ENCODE data around the gene CREB3L1.
A peak's percentile ranks its signal among the peaks of the same experiment; 100 is the strongest.

Gene CREB3L1

DNA sequence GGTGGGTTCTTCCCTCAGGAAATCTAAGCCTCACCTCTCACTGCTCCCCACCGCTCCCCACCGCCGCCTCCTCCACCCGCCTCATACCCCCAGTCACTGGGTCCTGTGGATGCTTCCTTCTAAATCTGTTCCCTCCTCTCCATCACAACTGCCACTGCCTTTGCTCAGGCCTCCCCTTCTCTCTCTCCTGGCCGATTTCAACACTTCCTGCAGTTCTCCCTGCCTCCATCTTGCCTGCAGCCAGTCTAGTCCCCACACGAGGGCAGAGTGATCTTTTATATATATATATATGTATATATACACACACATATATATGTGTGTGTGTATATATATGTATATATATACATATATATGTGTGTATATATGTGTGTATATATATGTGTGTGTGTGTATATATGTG lies 27.8 kb downstream of the CREB3L1 start:
- no peak overlapping the region for H3K4me3 ChIP-seq (ENCODE audit: low read depth, low read length)
- TF ChIP-seq CTCF (IDR thresholded peaks at IDR 0.05; ENCODE audit: insufficient read depth, low read depth, low read length, missing control alignments) = no peak
- DNase-seq (ENCODE audit: low read depth) = peak; percentile 40

DNA sequence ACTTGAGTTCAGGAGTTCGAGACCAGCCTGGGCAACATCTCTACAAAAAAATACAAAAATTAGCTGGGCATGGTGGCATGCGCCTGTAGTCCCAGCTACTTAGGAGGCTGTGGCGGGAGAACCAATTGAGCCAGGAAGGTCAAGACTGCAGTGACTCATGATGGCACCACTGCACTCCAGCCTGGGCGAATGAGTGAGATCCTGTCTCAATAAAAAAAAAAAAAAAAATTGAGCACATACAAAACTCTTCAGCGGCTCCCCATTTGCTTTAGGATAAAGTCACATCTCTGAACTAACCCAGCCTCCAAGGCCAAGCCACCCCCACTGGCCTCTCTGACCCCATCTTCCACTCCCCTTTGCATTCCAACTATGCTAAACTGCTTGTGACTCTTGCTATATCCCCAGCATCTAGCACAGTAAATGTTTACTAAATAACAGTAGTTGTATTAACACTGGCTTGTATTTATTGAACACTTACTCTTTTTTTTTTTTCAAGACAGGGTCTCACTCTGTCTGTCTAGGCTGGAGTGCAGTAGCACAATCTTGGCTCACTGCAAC lies 28.9 kb downstream of the CREB3L1 start:
- no peak for DNase-seq (ENCODE audit: low read depth)
- no peak overlapping the region for H3K4me3 ChIP-seq (ENCODE audit: low read depth, low read length)
- TF ChIP-seq CTCF (IDR thresholded peaks at IDR 0.05; ENCODE audit: insufficient read depth, low read depth, low read length, missing control alignments) = no peak

DNA sequence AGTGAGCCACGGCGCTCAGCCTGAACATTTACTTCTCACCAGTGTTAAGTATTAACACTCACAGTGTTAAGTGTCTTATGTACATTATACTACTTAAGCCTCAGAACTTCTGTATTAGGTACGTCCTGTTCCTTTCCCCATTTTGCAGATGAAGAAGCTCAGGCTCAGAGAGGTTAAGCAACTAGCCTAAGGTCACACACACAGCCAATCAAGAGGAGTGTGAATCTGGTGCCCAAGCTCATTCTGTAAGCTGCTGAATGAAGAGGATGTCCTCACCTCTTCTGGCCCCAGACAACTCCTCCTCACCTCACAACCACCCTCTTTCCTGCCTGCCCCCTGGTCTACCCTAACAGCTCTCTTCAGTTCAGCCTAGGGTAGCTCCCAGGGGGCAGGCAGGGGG lies 29.9 kb downstream of the CREB3L1 start:
- no peak for TF ChIP-seq CTCF (IDR thresholded peaks at IDR 0.05; ENCODE audit: insufficient read depth, low read depth, low read length, missing control alignments)
- DNase-seq (ENCODE audit: low read depth) = no peak
- H3K4me3 ChIP-seq (ENCODE audit: low read depth, low read length) = no peak overlapping the region

DNA sequence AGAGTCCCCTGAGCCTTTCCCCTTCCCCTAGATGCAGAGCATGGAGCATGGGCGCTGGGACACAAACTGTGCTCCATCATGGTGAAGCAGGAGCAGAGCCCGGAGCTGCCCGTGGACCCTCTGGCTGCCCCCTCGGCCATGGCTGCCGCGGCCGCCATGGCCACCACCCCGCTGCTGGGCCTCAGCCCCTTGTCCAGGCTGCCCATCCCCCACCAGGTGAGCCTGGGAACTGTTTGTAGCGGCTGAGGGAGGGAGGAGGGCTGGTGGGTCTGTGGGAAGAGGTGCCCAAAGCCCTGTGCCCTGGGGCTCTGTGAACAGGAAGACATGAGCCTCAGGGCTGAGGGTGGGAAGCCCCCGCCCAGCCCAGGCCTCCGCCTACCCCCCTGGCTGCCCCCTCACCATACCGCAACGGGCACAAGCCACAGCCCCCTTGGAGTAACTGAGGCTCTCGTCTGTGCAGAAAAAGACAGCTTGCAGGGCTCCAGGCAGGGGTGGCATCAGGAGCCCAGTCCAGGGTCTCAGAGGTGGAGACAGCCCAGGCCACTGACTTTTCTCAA lies 30.4 kb downstream of the CREB3L1 start:
- no peak for DNase-seq (ENCODE audit: low read depth)
- H3K4me3 ChIP-seq (ENCODE audit: low read depth, low read length) = no peak overlapping the region

DNA sequence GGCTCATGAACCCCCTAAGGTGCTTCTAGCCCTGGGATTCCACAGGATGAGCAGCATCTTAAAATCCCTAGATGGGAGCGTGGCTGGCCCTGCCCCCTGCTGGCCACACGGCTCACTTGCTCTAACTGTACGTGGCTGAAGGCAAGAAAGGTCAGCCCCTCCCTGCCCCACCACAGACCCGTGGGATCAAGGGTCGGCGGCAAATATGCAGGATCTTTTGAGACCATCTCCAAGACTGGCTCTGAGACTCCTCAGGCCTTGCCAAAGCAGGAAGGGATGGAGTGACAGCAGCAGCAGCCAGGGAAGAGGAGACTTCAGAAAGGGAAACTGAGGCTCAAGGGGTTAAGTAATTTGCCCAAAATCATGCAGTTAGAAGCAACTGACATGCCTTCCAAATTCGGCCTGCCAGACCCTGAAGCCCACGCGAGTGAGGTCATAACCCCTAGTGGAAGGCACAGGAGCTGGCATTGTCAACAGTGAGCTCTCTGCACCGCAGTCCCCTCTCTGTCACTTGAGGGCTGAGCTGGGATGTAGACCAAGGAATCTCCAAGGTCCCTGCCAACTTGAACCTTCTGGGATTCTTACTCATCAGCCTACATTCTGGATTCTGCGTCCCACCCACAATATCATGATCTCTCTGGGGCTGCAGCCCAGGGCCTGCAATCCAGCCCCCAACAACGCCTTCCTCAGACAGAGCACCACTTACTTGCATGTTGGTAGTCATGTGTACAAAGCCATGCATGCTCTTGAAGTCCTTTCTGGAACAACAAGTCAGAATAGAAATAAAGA lies 31.4 kb downstream of the CREB3L1 start:
- TF ChIP-seq CTCF (IDR thresholded peaks at IDR 0.05; ENCODE audit: insufficient read depth, low read depth, low read length, missing control alignments) = peak; percentile 89
- peak; percentile 82 for DNase-seq (ENCODE audit: low read depth)
- no peak overlapping the region for H3K4me3 ChIP-seq (ENCODE audit: low read depth, low read length)

More for the DNA sequence above, 30.4 kb downstream of the CREB3L1 start:
- no peak for TF ChIP-seq CTCF (IDR thresholded peaks at IDR 0.05; ENCODE audit: insufficient read depth, low read depth, low read length, missing control alignments)

DNA sequence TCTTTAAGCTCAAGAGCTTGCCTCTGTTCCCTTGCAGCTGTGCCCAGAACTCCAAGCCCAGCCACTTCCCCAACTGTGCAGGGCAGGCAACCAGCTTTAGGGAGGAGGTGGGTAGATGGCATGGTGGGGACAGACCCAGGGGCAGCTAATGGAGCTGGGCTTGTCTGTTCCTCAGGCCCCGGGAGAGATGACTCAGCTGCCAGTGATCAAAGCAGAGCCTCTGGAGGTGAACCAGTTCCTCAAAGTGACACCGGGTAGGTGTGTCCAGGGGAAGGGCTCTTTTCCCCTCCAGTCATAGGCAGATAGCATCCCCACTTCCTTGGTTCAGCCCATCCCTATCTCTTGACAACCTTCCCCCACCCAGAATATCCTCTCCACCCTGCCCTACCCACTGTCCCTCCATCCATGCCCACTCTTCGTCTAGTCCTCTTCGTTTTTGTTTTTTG lies 32.4 kb downstream of the CREB3L1 start:
- TF ChIP-seq CTCF (IDR thresholded peaks at IDR 0.05; ENCODE audit: insufficient read depth, low read depth, low read length, missing control alignments) = no peak
- peak; percentile 57 for DNase-seq (ENCODE audit: low read depth)
- no peak overlapping the region for H3K4me3 ChIP-seq (ENCODE audit: low read depth, low read length)

Measured in GM12865 (cell line).